ENCODE data around the gene AP3S2. TPM values are rescaled to one million over a fixed set of nuclear protein-coding genes. Genes with fewer than 3 reads are reported as not detected.

AP3S2 gene
- total and polyA plus RNA-seq, 10 donors: 5.4 to 54.9 (median 33.8) TPM

GRCh38 chr15:89801471-89802195 lies 92.2 kb downstream of the AP3S2 start:
- peaks cover 0 to 100% (median 3%) of the 10 kb centered on the region in 6 donors for H3K36me3 ChIP-seq
- intact Hi-C loops (cut with DNase I; ENCODE audit: low total_unique reads): no loop called here
- no peak overlapping the region for H3K4me3 ChIP-seq
- H3K27me3 ChIP-seq (replicated peaks in 1 of 7): peaks cover 0 to 32% (median 0%) of the 10 kb centered on the region in 7 donors
- no peak overlapping the region for H3K27ac ChIP-seq
- peak; percentile 75 for DNase-seq
- WGBS, 5 donors: 80 to 94% (median 87%) methylated on average over 8 to 21 of the region's 21 CpGs
- H3K9me3 ChIP-seq: no peaks in the 10 kb centered on the region
- peaks cover 0 to 17% (median 0%) of the 10 kb centered on the region in 6 donors for H3K4me1 ChIP-seq
- TF ChIP-seq POLR2AphosphoS5 (IDR thresholded peaks at IDR 0.05) (peak in 1 of 3 donors; percentile 31), CTCF (IDR thresholded peaks at IDR 0.05 in 8 of 11, conservative IDR thresholded peaks at IDR 0.05 in 3 of 11) (no peak)

GRCh38 chr15:89799918-89800498 lies 93.8 kb downstream of the AP3S2 start:
- no peak overlapping the region for H3K27ac ChIP-seq
- H3K36me3 ChIP-seq: peaks cover 0 to 99% (median 3%) of the 10 kb centered on the region in 6 donors
- peaks cover 0 to 8% (median 6%) of the 10 kb centered on the region in 8 donors for H3K9me3 ChIP-seq
- WGBS, 5 donors: 94 to 98% (median 96%) methylated on average over 2 of the region's 2 CpGs
- no peak for DNase-seq
- H3K4me3 ChIP-seq: no peak overlapping the region
- no peak for TF ChIP-seq POLR2AphosphoS5 (IDR thresholded peaks at IDR 0.05)
- TF ChIP-seq CTCF (IDR thresholded peaks at IDR 0.05 in 8 of 11, conservative IDR thresholded peaks at IDR 0.05 in 3 of 11): no peak
- TF ChIP-seq POLR2A (IDR thresholded peaks at IDR 0.05): no peak
- H3K27me3 ChIP-seq (replicated peaks in 1 of 7): peaks cover 0 to 32% (median 0%) of the 10 kb centered on the region in 7 donors
- intact Hi-C loops (cut with DNase I; ENCODE audit: low total_unique reads): no loop called here
- peaks cover 0 to 17% (median 0%) of the 10 kb centered on the region in 6 donors for H3K4me1 ChIP-seq

- H3K4me3 ChIP-seq: no peak overlapping the region
- TF ChIP-seq CTCF (IDR thresholded peaks at IDR 0.05 in 8 of 11, conservative IDR thresholded peaks at IDR 0.05 in 3 of 11) (no peak), POLR2A (IDR thresholded peaks at IDR 0.05) (no peak), POLR2AphosphoS5 (IDR thresholded peaks at IDR 0.05) (no peak)
- H3K36me3 ChIP-seq: peaks cover 0 to 91% (median 3%) of the 10 kb centered on the region in 6 donors
- no peak overlapping the region for H3K27ac ChIP-seq
- H3K27me3 ChIP-seq (replicated peaks in 1 of 7): peaks cover 0 to 30% (median 0%) of the 10 kb centered on the region in 7 donors
- 75 to 83% (median 82%) methylated on average over 20 of the region's 20 CpGs for WGBS, 5 donors
- H3K9me3 ChIP-seq: peaks cover 0 to 8% (median 6%) of the 10 kb centered on the region in 8 donors
- peak; percentile 64 for DNase-seq
- peaks cover 0 to 14% (median 0%) of the 10 kb centered on the region in 6 donors for H3K4me1 ChIP-seq
- intact Hi-C loops (cut with DNase I; ENCODE audit: low total_unique reads): no loop called here
Measured at GRCh38 chr15:89799011-89799911, 94.5 kb downstream of the AP3S2 start.

Measured in spleen (tissue), 11 donors.